Common myeloid progenitor, CD34-positive (primary cell): ENCODE measurements around the gene SUCO. TPM values are rescaled to one million over a fixed set of nuclear protein-coding genes. Genes with fewer than 3 reads are reported as not detected.

ENCODE experiments used
- CTCF ChIA-PET: fragments of 350-600 bp; sonication (Branson Sonifier 250); formaldehyde crosslinking; loops from one replicate; lab custom pipeline; 2021; ENCODE audit warnings: antibody characterized with exemption; lab: Charles Lee
- POLR2A ChIA-PET: fragments of 350-600 bp; sonication (Branson Sonifier 250); formaldehyde crosslinking; loops from one replicate; lab custom pipeline; 2021; ENCODE audit warnings: antibody characterized with exemption; lab: Charles Lee
- DNase-seq, 3 donors: peaks; one replicate each; pipeline versions ENCODE4 v3.0.0 to v3.0.0-alpha.2; 2013
- H3K27ac ChIP-seq, 2 experiments: 1 replicate in 1 of 2; 2 replicates in 1 of 2; pipeline ENCODE4 v1.7.0; 2013; ENCODE audit warnings: inconsistent platforms in 2 of 2, low read length in 2 of 2, mild to moderate bottlenecking in 2 of 2, low read depth in 1 of 2, moderate library complexity in 1 of 2; ENCODE audit not compliant: severe bottlenecking in 2 of 2, insufficient read depth in 1 of 2, poor library complexity in 1 of 2
- H3K27me3 ChIP-seq, 5 experiments: replicated peaks in 2 of 5; 1 replicate in 3 of 5; 2 replicates in 2 of 5; pipeline versions ENCODE4 v1.6.1 to v1.7.0; 2013; ENCODE audit warnings: low read length in 4 of 5, mild to moderate bottlenecking in 2 of 5, moderate library complexity in 2 of 5, inconsistent platforms in 1 of 5; ENCODE audit not compliant: insufficient read depth in 5 of 5, control insufficient read depth in 4 of 5
- H3K36me3 ChIP-seq, 4 experiments: 1 replicate in 2 of 4; 2 replicates in 2 of 4; pipeline versions ENCODE4 v1.6.1 to v1.7.0; 2013; ENCODE audit warnings: low read length in 3 of 4, control low read depth in 1 of 4, mild to moderate bottlenecking in 1 of 4; ENCODE audit not compliant: control insufficient read depth in 4 of 4, insufficient read depth in 4 of 4
- H3K4me1 ChIP-seq, 4 experiments: 1 replicate in 3 of 4; 2 replicates in 1 of 4; pipeline versions ENCODE4 v1.6.1 to v1.7.1; 2013; ENCODE audit warnings: low read length in 3 of 4, mild to moderate bottlenecking in 3 of 4, control low read depth in 1 of 4, inconsistent platforms in 1 of 4, moderate library complexity in 1 of 4; ENCODE audit not compliant: control insufficient read depth in 4 of 4, insufficient read depth in 4 of 4; ENCODE audit errors: control extremely low read depth in 1 of 4
- H3K4me3 ChIP-seq, 7 experiments: 1 replicate in 4 of 7; 2 replicates in 3 of 7; pipeline versions ENCODE4 v1.5.1 to v1.7.0; 2013; ENCODE audit warnings: mild to moderate bottlenecking in 7 of 7, low read length in 6 of 7, moderate library complexity in 6 of 7, inconsistent platforms in 2 of 7, low read depth in 2 of 7, control low read depth in 1 of 7; ENCODE audit not compliant: insufficient read depth in 4 of 7, control insufficient read depth in 1 of 7; ENCODE audit errors: extremely low read depth in 1 of 7
- H3K9me3 ChIP-seq, 5 experiments: 1 replicate in 4 of 5; 2 replicates in 1 of 5; pipeline versions ENCODE4 v1.6.1 to v1.7.1; 2013; ENCODE audit warnings: low read length in 4 of 5, mild to moderate bottlenecking in 2 of 5, inconsistent platforms in 1 of 5, low read depth in 1 of 5, moderate library complexity in 1 of 5; ENCODE audit not compliant: control insufficient read depth in 4 of 5, insufficient read depth in 2 of 5; ENCODE audit errors: control extremely low read depth in 1 of 5
- WGBS: methylation state at CpG from one replicate; pipeline ENCODE4 v1.1.5; 2013; ENCODE audit not compliant: insufficient coverage; 5-methylcytosine and 5-hydroxymethylcytosine counted together
- polyA plus RNA-seq: library from polyadenylated mRNA; unstranded; fragments of 120-200 nt; gene quantifications from one replicate; pipeline ENCODE4 v1.2.1, GENCODE V29; 2013

Gene SUCO, protein sequence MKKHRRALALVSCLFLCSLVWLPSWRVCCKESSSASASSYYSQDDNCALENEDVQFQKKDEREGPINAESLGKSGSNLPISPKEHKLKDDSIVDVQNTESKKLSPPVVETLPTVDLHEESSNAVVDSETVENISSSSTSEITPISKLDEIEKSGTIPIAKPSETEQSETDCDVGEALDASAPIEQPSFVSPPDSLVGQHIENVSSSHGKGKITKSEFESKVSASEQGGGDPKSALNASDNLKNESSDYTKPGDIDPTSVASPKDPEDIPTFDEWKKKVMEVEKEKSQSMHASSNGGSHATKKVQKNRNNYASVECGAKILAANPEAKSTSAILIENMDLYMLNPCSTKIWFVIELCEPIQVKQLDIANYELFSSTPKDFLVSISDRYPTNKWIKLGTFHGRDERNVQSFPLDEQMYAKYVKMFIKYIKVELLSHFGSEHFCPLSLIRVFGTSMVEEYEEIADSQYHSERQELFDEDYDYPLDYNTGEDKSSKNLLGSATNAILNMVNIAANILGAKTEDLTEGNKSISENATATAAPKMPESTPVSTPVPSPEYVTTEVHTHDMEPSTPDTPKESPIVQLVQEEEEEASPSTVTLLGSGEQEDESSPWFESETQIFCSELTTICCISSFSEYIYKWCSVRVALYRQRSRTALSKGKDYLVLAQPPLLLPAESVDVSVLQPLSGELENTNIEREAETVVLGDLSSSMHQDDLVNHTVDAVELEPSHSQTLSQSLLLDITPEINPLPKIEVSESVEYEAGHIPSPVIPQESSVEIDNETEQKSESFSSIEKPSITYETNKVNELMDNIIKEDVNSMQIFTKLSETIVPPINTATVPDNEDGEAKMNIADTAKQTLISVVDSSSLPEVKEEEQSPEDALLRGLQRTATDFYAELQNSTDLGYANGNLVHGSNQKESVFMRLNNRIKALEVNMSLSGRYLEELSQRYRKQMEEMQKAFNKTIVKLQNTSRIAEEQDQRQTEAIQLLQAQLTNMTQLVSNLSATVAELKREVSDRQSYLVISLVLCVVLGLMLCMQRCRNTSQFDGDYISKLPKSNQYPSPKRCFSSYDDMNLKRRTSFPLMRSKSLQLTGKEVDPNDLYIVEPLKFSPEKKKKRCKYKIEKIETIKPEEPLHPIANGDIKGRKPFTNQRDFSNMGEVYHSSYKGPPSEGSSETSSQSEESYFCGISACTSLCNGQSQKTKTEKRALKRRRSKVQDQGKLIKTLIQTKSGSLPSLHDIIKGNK (N-terminal part only)
- 35.7 TPM for polyA plus RNA-seq

DNA sequence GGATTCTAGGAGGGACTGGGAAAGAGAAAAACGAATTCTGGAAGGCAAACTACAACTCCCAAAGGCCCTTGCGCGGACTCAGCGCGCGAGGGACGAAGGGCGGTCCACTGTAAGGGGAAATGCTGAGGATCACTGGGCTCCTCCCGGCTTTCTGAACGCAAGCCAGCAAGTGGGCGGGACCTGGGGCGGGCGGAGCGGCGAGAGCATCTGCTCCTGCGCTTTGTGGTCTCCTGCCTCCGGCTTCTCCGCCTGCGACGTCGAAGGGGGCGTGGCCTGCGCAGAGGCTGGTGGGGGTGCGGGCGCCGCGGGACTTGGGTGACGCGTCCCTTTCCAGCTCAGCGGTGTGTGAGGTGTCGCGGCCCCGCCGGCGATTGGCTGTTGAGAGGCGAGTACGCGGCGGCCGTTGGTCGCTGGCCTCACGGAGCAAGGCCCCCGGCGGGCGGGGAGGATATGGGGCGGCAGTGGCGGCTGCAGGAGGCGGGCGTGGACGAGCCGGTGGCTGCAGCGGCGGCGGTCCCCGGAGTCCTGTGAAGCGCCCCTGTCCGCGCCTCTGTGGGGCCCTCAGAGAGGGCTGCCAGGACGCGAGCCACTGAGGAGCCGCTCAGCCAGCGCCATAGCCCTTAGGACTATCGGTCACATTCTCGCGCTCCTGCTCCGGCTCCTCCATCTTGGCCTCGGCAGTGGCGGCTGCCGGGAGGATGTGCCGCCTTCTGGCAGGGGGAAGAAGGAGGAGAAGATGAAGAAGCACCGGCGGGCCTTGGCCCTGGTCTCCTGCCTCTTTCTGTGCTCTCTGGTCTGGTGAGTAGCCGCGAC lies at the start of gene SUCO:
SUCO (plus strand) TSS at position 451 of the 813 bp plus-strand sequence; CDS start at position 737, 286 bp downstream.
- Histone ChIP-seq H3K4me3 (peak within 1 kb of the TSS; percentile 88 to 100 (median 94)), H3K27me3 (no peaks in the 10 kb centered on the region), H3K9me3 (no peaks in the 10 kb centered on the region), H3K4me1 (peaks cover 21 to 43% (median 30%) of the 10 kb centered on the region in 4 experiments), H3K27ac (peak within 1 kb of the TSS; percentile 96 to 98), H3K36me3 (no peaks in the 10 kb centered on the region)
- 0% methylated on average over 63 of the region's 74 CpGs for WGBS
- POLR2A ChIA-PET = interaction anchor here (0.6 kb wide), 1 partner anchor 159 kb away, joined by 3 read pairs; no protein-coding TSS in a partner anchor
- CTCF ChIA-PET = interaction anchor here (1.0 to 1.2 kb wide), 2 partner anchors 81 to 90 kb away, joined by 3 to 4 read pairs; partner anchors contain the start of gene PIGC
- DNase-seq = peak; percentile 99 to 100 (median 100)

DNA sequence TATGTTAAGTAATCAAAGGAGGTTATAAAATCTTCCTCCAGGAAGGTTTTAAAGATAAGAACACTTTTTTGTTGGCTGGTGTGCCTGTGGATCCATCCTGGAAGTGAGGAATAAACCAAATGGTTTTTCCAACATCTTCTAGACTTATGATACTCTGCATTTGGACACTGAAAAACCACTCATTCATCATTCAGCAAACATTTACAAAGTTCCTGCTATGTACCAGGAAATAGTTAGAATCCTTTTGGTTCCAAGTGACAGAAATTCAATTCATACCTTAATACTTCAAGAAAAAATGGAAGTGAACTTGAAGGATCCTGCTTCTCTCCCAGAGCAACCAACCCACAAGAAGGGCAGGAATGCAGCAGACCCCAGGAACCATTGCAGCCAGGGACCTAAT lies 49.5 kb upstream of the SUCO start:
- H3K9me3 ChIP-seq = no peaks in the 10 kb centered on the region
- no peak overlapping the region for H3K27ac ChIP-seq
- CTCF ChIA-PET = no interaction called here
- H3K4me1 ChIP-seq = peaks cover 0 to 12% (median 5%) of the 10 kb centered on the region in 4 experiments
- H3K36me3 ChIP-seq = no peaks in the 10 kb centered on the region
- H3K4me3 ChIP-seq = no peak overlapping the region
- DNase-seq = no peak
- POLR2A ChIA-PET = no interaction called here
- no peaks in the 10 kb centered on the region for H3K27me3 ChIP-seq

DNA sequence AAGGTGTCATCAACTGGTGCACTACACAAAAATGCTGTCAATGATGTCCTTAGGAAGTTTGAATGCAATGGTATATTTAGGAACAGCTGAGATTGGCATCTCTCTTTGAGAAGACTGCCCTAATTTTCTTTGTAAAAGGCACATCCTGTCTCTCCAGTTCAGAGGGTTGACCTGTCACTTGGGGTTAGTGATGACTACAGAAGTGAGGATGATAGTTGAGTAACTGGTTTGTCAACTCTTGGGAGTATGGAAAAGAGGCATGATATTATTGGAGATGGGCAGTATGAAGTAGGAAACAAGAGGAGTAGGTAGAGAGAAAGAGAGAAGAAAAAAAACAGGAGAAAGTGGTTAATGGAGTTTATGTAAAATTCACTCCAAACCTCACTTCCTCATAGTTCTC lies 48.7 kb upstream of the SUCO start:
- Histone ChIP-seq H3K9me3 (no peaks in the 10 kb centered on the region), H3K4me1 (peaks cover 0 to 12% (median 5%) of the 10 kb centered on the region in 4 experiments), H3K27me3 (no peaks in the 10 kb centered on the region), H3K27ac (no peak overlapping the region), H3K4me3 (no peak overlapping the region), H3K36me3 (no peaks in the 10 kb centered on the region)
- DNase-seq = no peak
- POLR2A ChIA-PET = interaction anchor here (0.9 kb wide), 1 partner anchor 9 kb away, joined by 4 read pairs; no protein-coding TSS in a partner anchor
- CTCF ChIA-PET = no interaction called here

DNA sequence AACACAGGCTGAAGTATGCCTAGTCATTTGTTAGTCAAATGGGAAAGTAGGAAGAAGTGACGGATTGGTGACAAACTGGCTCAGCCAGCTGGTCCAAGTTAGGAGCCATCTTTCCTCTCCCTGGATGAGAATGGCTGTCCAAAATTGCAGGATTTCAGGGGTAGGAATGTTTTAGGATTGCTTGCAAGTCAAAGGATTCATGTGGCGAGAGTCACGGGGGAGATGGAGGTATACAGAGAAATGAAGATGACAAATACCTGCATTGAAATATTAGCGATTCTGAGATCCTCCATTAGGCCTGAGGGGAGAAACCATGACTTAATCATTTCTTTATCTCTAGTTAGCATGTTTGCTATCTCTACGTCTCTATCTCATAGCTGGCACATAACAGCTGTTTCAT lies 47.3 kb upstream of the SUCO start:
- CTCF ChIA-PET = no interaction called here
- 0% methylated on average over 1 of the region's 5 CpGs for WGBS
- no peak overlapping the region for H3K4me3 ChIP-seq
- POLR2A ChIA-PET = no interaction called here
- H3K27ac ChIP-seq = no peak overlapping the region
- no peaks in the 10 kb centered on the region for H3K9me3 ChIP-seq
- DNase-seq = no peak
- no peaks in the 10 kb centered on the region for H3K36me3 ChIP-seq
- peaks cover 0 to 12% (median 5%) of the 10 kb centered on the region in 4 experiments for H3K4me1 ChIP-seq
- H3K27me3 ChIP-seq = no peaks in the 10 kb centered on the region

DNA sequence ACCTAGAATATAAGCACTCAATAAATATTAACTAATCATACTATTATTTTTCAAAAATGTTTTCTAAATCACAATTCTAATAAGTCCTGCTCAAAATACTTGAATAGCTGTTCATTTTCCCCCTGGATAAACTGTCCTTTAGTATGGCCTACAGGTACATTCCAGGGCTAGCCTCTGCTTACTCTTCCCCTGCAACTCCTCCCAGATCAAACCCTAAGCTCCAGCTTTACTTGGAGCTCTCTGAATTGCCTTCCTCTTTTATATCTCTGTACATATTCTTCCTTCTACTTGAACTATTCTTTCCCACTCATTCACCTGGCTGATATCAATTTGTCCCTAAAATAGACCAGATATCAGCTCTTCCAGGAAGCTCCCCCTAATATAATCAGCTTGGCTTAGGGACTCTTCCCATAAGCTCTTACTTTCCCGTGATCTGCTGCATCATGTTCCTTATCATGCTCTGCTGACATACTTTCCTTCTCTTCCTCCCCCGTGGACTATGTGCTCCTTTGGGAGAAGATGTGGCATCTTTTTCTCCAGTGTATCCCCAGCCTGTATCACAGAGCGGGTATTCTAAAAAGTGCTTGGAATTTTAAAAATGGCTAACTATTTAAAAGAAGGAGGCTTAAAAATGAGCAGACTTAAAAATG lies 46.0 kb upstream of the SUCO start:
- no peaks in the 10 kb centered on the region for H3K27me3 ChIP-seq
- DNase-seq = no peak
- H3K36me3 ChIP-seq = no peaks in the 10 kb centered on the region
- peaks cover 0 to 12% (median 5%) of the 10 kb centered on the region in 4 experiments for H3K4me1 ChIP-seq
- POLR2A ChIA-PET = no interaction called here
- CTCF ChIA-PET = no interaction called here
- H3K27ac ChIP-seq = no peak overlapping the region
- 33% methylated on average over 1 of the region's 3 CpGs for WGBS
- no peaks in the 10 kb centered on the region for H3K9me3 ChIP-seq
- no peak overlapping the region for H3K4me3 ChIP-seq

DNA sequence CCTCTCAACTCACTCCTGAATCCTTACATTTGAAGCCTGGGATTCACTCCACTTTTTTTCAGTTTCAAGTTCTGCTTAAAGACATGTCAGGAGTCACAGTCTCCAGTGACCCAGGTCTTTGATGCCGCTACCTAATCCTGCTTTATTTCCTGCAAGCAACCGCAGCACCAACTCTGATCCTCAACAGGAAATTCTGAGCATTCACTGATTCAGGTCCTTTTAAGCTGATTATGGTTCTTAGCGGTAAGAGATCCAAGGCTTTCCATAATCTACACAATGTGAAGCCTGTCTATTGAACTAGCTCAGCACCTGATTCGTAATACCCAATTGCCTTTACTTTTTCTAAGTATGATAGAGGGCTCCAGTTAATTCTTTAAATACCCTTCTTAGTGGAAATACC lies 45.4 kb upstream of the SUCO start:
- ChIA-PET POLR2A (no interaction called here), CTCF (interaction anchor here (0.7 kb wide), 1 partner anchor 833 kb away, joined by 3 read pairs; no protein-coding TSS in a partner anchor)
- 27% methylated on average over 3 of the region's 4 CpGs for WGBS

More for the DNA sequence above, 45.4 kb upstream of the SUCO start:
- Histone ChIP-seq H3K9me3 (no peaks in the 10 kb centered on the region), H3K27ac (no peak overlapping the region), H3K4me1 (peaks cover 0 to 12% (median 5%) of the 10 kb centered on the region in 4 experiments), H3K4me3 (peak overlapping the region in 1 of 7 experiments; percentile 31), H3K27me3 (no peaks in the 10 kb centered on the region), H3K36me3 (no peaks in the 10 kb centered on the region)
- DNase-seq = peak; percentile 25 to 56 (median 41)
